SK-N-SH (cell line): ENCODE results near the gene GRM2. TPM values are rescaled to one million over a fixed set of nuclear protein-coding genes. Genes with fewer than 3 reads are reported as not detected.

Experiments used
- CTCF ChIA-PET: fragments of 300-600, 350-600 bp; formaldehyde crosslinking; extraction: SDS; loops from one replicate; lab custom pipeline; 2021; lab: Yijun Ruan, JAX
- POLR2A ChIA-PET: fragments of 350-600 bp; sonication (Branson Sonifier 250); formaldehyde crosslinking; extraction: SDS; loops from one replicate; lab custom pipeline; 2020; ENCODE audit warnings: antibody characterized with exemption, inconsistent platforms; lab: Yijun Ruan, JAX
- DNase-seq: peaks from one replicate; pipeline ENCODE4 v3.0.0; 2012
- H2AFZ ChIP-seq: fragments of 200-600 bp; sonication (generic); 2 replicates; pipeline ENCODE4 v1.8.1; 2016; ENCODE audit warnings: antibody characterized with exemption, mild to moderate bottlenecking, low read depth
- H3F3A ChIP-seq: fragments of 200-600 bp; sonication (generic); replicated peaks from 2 replicates; pipeline ENCODE3; 2016; ENCODE audit warnings: antibody characterized with exemption, mild to moderate bottlenecking; ENCODE audit not compliant: insufficient read depth
- H3K27ac ChIP-seq, 2 experiments: fragments of 200-500 bp in 1 of 2; fragments of 200-600 bp in 1 of 2; sonication (Bioruptor generic) in 1 of 2; sonication (generic), shearing (Covaris generic) in 1 of 2; 2 replicates each; pipeline versions ENCODE4 v1.5.1 to v1.6.1; 2014 to 2016; ENCODE audit warnings: low read depth in 2 of 2, inconsistent platforms in 1 of 2, low read length in 1 of 2, mild to moderate bottlenecking in 1 of 2, mixed read lengths in 1 of 2
- H3K27me3 ChIP-seq: fragments of 200-600 bp; sonication (generic), shearing (Covaris generic); 2 replicates; pipeline ENCODE4 v1.6.1; 2016; ENCODE audit warnings: mixed run types; ENCODE audit not compliant: insufficient read depth
- H3K36me3 ChIP-seq, 2 experiments: fragments of 200-500 bp in 1 of 2; fragments of 200-600 bp in 1 of 2; sonication (Bioruptor generic) in 1 of 2; sonication (generic) in 1 of 2; replicated peaks in 1 of 2; 2 replicates each; pipeline versions ENCODE3 to v1.5.1; 2014 to 2016; ENCODE audit warnings: low read length in 1 of 2, mild to moderate bottlenecking in 1 of 2; ENCODE audit not compliant: insufficient read depth in 2 of 2, control insufficient read depth in 1 of 2
- H3K4me1 ChIP-seq, 2 experiments: fragments of 200-500 bp in 1 of 2; fragments of 200-600 bp in 1 of 2; sonication (Bioruptor generic) in 1 of 2; sonication (generic), shearing (Covaris generic) in 1 of 2; 2 replicates each; pipeline versions ENCODE4 v1.5.1 to v1.6.1; 2014 to 2016; ENCODE audit warnings: low read depth in 1 of 2, low read length in 1 of 2, mixed run types in 1 of 2; ENCODE audit not compliant: insufficient read depth in 2 of 2, control insufficient read depth in 1 of 2
- H3K4me2 ChIP-seq: fragments of 200-600 bp; sonication (generic), shearing (Covaris generic); 2 replicates; pipeline ENCODE4 v1.6.1; 2017; ENCODE audit warnings: mixed run types
- H3K4me3 ChIP-seq, 2 experiments: fragments of 200-500 bp in 1 of 2; fragments of 200-600 bp in 1 of 2; sonication (Bioruptor generic) in 1 of 2; sonication (generic), shearing (Covaris generic) in 1 of 2; 2 replicates each; pipeline versions ENCODE4 v1.5.1 to v1.8.1; 2014 to 2016; ENCODE audit warnings: low read depth in 2 of 2, inconsistent platforms in 1 of 2, low read length in 1 of 2, mild to moderate bottlenecking in 1 of 2, mixed read lengths in 1 of 2, moderate library complexity in 1 of 2
- H3K79me2 ChIP-seq: fragments of 200-600 bp; sonication (generic); 2 replicates; pipeline ENCODE4 v1.8.1; 2017; ENCODE audit warnings: mild to moderate bottlenecking; ENCODE audit not compliant: insufficient read depth
- H3K9ac ChIP-seq: fragments of 200-600 bp; sonication (generic); 2 replicates; pipeline ENCODE4 v1.6.1; 2017; ENCODE audit warnings: mixed run types
- H3K9me2 ChIP-seq: fragments of 200-600 bp; sonication (generic); 2 replicates; pipeline ENCODE4 v1.6.1; 2017; ENCODE audit warnings: mixed run types
- H3K9me3 ChIP-seq: fragments of 200-600 bp; sonication (generic); 2 replicates; pipeline ENCODE4 v1.6.1; 2017; ENCODE audit warnings: mixed run types, mild to moderate bottlenecking, moderate library complexity
- H4K20me1 ChIP-seq: fragments of 200-600 bp; sonication (generic); 2 replicates; pipeline ENCODE4 v1.6.1; 2017; ENCODE audit warnings: mild to moderate bottlenecking, mixed run types; ENCODE audit not compliant: insufficient read depth
- ELF1 ChIP-seq: IDR thresholded peaks from 2 replicates; pipeline ENCODE4 v1.4.0; 2012
- EP300 ChIP-seq, 2 experiments: IDR thresholded peaks; 2 replicates each; pipeline versions ENCODE4 v1.4.0 to v1.6.1; 2012; ENCODE audit warnings: borderline replicate concordance in 1 of 2, low read depth in 1 of 2, low read length in 1 of 2
- FOSL2 ChIP-seq: IDR thresholded peaks from 2 replicates; pipeline ENCODE4 v1.4.0; 2012; ENCODE audit warnings: low read depth, mild to moderate bottlenecking, moderate library complexity, borderline replicate concordance
- FOXM1 ChIP-seq: IDR thresholded peaks from 2 replicates; pipeline ENCODE4 v1.4.0; 2012; ENCODE audit warnings: low read depth, mild to moderate bottlenecking
- GABPA ChIP-seq: IDR thresholded peaks from 2 replicates; pipeline ENCODE4 v1.4.0; 2012; ENCODE audit warnings: low read depth, mild to moderate bottlenecking
- IRF3 ChIP-seq: fragments of 150-350 bp; IDR thresholded peaks from 2 replicates; pipeline ENCODE4 v1.6.1; 2016; ENCODE audit warnings: mild to moderate bottlenecking, low read depth, low read length
- MEF2A ChIP-seq: IDR thresholded peaks from 2 replicates; pipeline ENCODE4 v1.4.0; 2012; ENCODE audit warnings: low read depth, borderline replicate concordance
- MXI1 ChIP-seq: IDR thresholded peaks from 2 replicates; pipeline ENCODE4 v1.6.1; 2012; ENCODE audit warnings: mild to moderate bottlenecking, low read depth, low read length, improper control_type of control experiment
- NRF1 ChIP-seq: IDR thresholded peaks from 2 replicates; pipeline ENCODE4 v1.6.1; 2012; ENCODE audit warnings: low read depth, mild to moderate bottlenecking, low read length
- PBX3 ChIP-seq: IDR thresholded peaks from 2 replicates; pipeline ENCODE4; 2012
- RCOR1 ChIP-seq: fragments of 150-350 bp; IDR thresholded peaks from 2 replicates; pipeline ENCODE4 v1.6.1; 2017; ENCODE audit warnings: antibody characterized with exemption, low read length
- RFX5 ChIP-seq: IDR thresholded peaks from 2 replicates; pipeline ENCODE4 v1.6.1; 2012; ENCODE audit warnings: mild to moderate bottlenecking, improper control_type of control experiment, low read length
- SMC3 ChIP-seq: IDR thresholded peaks from 2 replicates; pipeline ENCODE4 v1.6.1; 2012; ENCODE audit warnings: low read depth, low read length, improper control_type of control experiment
- TAF1 ChIP-seq: IDR thresholded peaks from 2 replicates; pipeline ENCODE4 v1.6.1; 2012; ENCODE audit warnings: low read depth, mild to moderate bottlenecking, low read length, moderate library complexity, borderline replicate concordance
- YY1 ChIP-seq: IDR thresholded peaks from 2 replicates; pipeline ENCODE4 v1.4.0; 2012; ENCODE audit warnings: low read depth, mild to moderate bottlenecking
- WGBS: methylation state at CpG from one replicate; pipeline ENCODE4 v1.1.6; 2017; ENCODE audit warnings: low lambda C conversion rate; 5-methylcytosine and 5-hydroxymethylcytosine counted together
- polyA plus RNA-seq, 3 experiments: library from polyadenylated mRNA; depleted of rRNA; stranded (reverse); fragments of >200 nt; gene quantifications; 2 replicates each; pipeline ENCODE4 v1.2.3, GENCODE V29; 2012
- TF ChIP-seq, protein P1 (sequence below): IDR thresholded peaks from 2 replicates; pipeline ENCODE4 v1.4.0; 2012; ENCODE audit warnings: low read depth, borderline replicate concordance
- TF ChIP-seq, protein P2 (sequence below): IDR thresholded peaks from 2 replicates; pipeline ENCODE4 v1.4.0; 2012; ENCODE audit warnings: low read depth

Gene GRM2
- polyA plus RNA-seq, 1 of the 3 experiments (the other 2 are of a cell fraction) = 0.15 TPM

GRCh38 chr3:51691021-51691420 lies 15.8 kb upstream of the GRM2 start:
- H3K4me1 ChIP-seq = no peaks in the 10 kb centered on the region
- H3K27ac ChIP-seq = no peak overlapping the region
- DNase-seq = no peak
- ChIA-PET POLR2A (no interaction called here), CTCF (interaction anchor here (1.5 to 2.3 kb wide), 5 partner anchors 9 to 189 kb away, joined by 3 to 9 read pairs (median 5); no protein-coding TSS in a partner anchor)
- no peak for TF ChIP-seq RCOR1
- no peak for TF ChIP-seq YY1
- TF ChIP-seq RFX5 = no peak
- TF ChIP-seq NRF1 = no peak
- no peak for TF ChIP-seq MXI1
- TF ChIP-seq SMC3 = no peak
- TF ChIP-seq ELF1 = no peak
- TF ChIP-seq, protein P1, sequence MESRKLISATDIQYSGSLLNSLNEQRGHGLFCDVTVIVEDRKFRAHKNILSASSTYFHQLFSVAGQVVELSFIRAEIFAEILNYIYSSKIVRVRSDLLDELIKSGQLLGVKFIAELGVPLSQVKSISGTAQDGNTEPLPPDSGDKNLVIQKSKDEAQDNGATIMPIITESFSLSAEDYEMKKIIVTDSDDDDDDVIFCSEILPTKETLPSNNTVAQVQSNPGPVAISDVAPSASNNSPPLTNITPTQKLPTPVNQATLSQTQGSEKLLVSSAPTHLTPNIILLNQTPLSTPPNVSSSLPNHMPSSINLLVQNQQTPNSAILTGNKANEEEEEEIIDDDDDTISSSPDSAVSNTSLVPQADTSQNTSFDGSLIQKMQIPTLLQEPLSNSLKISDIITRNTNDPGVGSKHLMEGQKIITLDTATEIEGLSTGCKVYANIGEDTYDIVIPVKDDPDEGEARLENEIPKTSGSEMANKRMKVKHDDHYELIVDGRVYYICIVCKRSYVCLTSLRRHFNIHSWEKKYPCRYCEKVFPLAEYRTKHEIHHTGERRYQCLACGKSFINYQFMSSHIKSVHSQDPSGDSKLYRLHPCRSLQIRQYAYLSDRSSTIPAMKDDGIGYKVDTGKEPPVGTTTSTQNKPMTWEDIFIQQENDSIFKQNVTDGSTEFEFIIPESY = no peak
- TF ChIP-seq MEF2A = no peak
- TF ChIP-seq IRF3 = no peak
- TF ChIP-seq GABPA = no peak
- no peak for TF ChIP-seq FOSL2
- TF ChIP-seq FOXM1 = no peak
- TF ChIP-seq, protein P2, sequence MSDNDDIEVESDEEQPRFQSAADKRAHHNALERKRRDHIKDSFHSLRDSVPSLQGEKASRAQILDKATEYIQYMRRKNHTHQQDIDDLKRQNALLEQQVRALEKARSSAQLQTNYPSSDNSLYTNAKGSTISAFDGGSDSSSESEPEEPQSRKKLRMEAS = no peak
- TF ChIP-seq TAF1 = no peak
- TF ChIP-seq EP300 (IDR thresholded peaks at IDR 0.05; ENCODE audit: borderline replicate concordance in 1 of 2, low read depth in 1 of 2, low read length in 1 of 2) = no peak
- no peak for TF ChIP-seq PBX3
- 0 out of 2 replicates have a peak, but pooled peaks cover 4% of the 10 kb centered on the region for H4K20me1 ChIP-seq
- H3K4me3 ChIP-seq = no peak overlapping the region
- no peaks in the 10 kb centered on the region for H3K27me3 ChIP-seq
- H3K79me2 ChIP-seq = no peaks in the 10 kb centered on the region
- H3K9ac ChIP-seq = no peak overlapping the region
- peaks cover 0 to 47% of the 10 kb centered on the region in 2 experiments for H3K36me3 ChIP-seq
- no peaks in the 10 kb centered on the region for H3F3A ChIP-seq
- no peak overlapping the region for H2AFZ ChIP-seq
- no peaks in the 10 kb centered on the region for H3K9me2 ChIP-seq
- H3K4me2 ChIP-seq = no peak overlapping the region
- WGBS = 81% methylated on average over 4 of the region's 5 CpGs
- no peaks in the 10 kb centered on the region for H3K9me3 ChIP-seq
